K562 (cell line): Measurements from ENCODE around the gene CDT1. TPM values are rescaled to one million over a fixed set of nuclear protein-coding genes. Genes with fewer than 3 reads are reported as not detected.

Experiments used
- ATAC-seq: fragments of 200-7000 bp; cut with Tn5 transposase; 3 replicates; pipeline ENCODE4 v1.9.1; 2020; ENCODE audit warnings: moderate library complexity
- BruUV-seq: library from RNA; stranded (reverse); fragments of 400-500 nt; replicated peaks from 2 replicates; lab custom pipeline; 2021; lab: Mats Ljungman, UMichigan
- CTCF ChIA-PET: fragments of 300-600 bp; formaldehyde crosslinking; extraction: SDS; loops from one replicate; lab custom pipeline; 2021; ENCODE audit warnings: low intra/inter-chr PET ratio; lab: Yijun Ruan, JAX
- POLR2A ChIA-PET: fragments of 300-600, 350-650 bp; sonication (Branson Sonifier 250); formaldehyde crosslinking; extraction: SDS; loops from one replicate; lab custom pipeline; 2021; ENCODE audit warnings: antibody characterized with exemption, inconsistent platforms; lab: Yijun Ruan, JAX
- DNase-seq, 4 experiments: peaks; one replicate each; pipeline versions ENCODE4 v3.0.0 to v3.0.0-alpha.2; 2011 to 2018; ENCODE audit warnings: low spot score in 3 of 4, mixed read lengths in 3 of 4; ENCODE audit errors: extremely low read depth in 1 of 4
- FAIRE-seq: peaks from 2 replicates; lab custom pipeline; 2011; peaks lifted over from hg19 to GRCh38; lab: Jason Lieb, UNC
- H2AFZ ChIP-seq: 2 replicates; pipeline ENCODE4 v1.6.0; 2011; ENCODE audit warnings: low read depth, low read length, control low read depth, inconsistent platforms
- H3K27ac ChIP-seq: fragments of 200-600 bp; 3 replicates; pipeline ENCODE4 v1.8.0; 2011; ENCODE audit warnings: low read depth, mild to moderate bottlenecking, control low read depth, inconsistent platforms, low read length, moderate library complexity, mixed read lengths; ENCODE audit errors: extremely low read depth
- H3K27me3 ChIP-seq, 2 experiments: fragments of 300-600 bp in 1 of 2; 2 replicates in 1 of 2; 3 replicates in 1 of 2; pipeline versions ENCODE4 v1.6.0 to v1.8.0; 2011; ENCODE audit warnings: inconsistent platforms in 2 of 2, low read length in 2 of 2, mild to moderate bottlenecking in 1 of 2, mixed read lengths in 1 of 2, moderate library complexity in 1 of 2; ENCODE audit not compliant: control insufficient read depth in 2 of 2, insufficient read depth in 2 of 2
- H3K36me3 ChIP-seq: fragments of 300-600 bp; 3 replicates; pipeline ENCODE4 v1.8.0; 2011; ENCODE audit warnings: mild to moderate bottlenecking, low read length, inconsistent platforms; ENCODE audit not compliant: control insufficient read depth, insufficient read depth
- H3K4me1 ChIP-seq, 2 experiments: fragments of 200-600 bp in 1 of 2; replicated peaks in 1 of 2; 2 replicates in 1 of 2; 3 replicates in 1 of 2; pipeline versions ENCODE4 v1.5.1 to v1.8.0; 2011; ENCODE audit warnings: inconsistent platforms in 2 of 2, low read length in 2 of 2, mild to moderate bottlenecking in 1 of 2, mixed read lengths in 1 of 2, moderate library complexity in 1 of 2; ENCODE audit not compliant: control insufficient read depth in 2 of 2, insufficient read depth in 2 of 2
- H3K4me2 ChIP-seq: 2 replicates; pipeline ENCODE4 v1.6.1; 2011; ENCODE audit warnings: low read length, control low read depth, inconsistent platforms, mixed read lengths; ENCODE audit not compliant: insufficient read depth
- H3K4me3 ChIP-seq: fragments of 200-600 bp; sonication (generic), shearing (Covaris generic); 2 replicates; pipeline ENCODE4 v1.5.1; 2016; ENCODE audit warnings: control low read depth, inconsistent platforms
- H3K79me2 ChIP-seq: fragments of 200-600 bp; 3 replicates; pipeline ENCODE4 v1.8.0; 2011; ENCODE audit warnings: low read length, inconsistent platforms; ENCODE audit not compliant: control insufficient read depth, insufficient read depth
- H3K9ac ChIP-seq, 2 experiments: 2 replicates each; pipeline versions ENCODE4 v1.6.0 to v1.6.1; 2011; ENCODE audit warnings: low read depth in 2 of 2, low read length in 2 of 2, control low read depth in 1 of 2, inconsistent platforms in 1 of 2, mild to moderate bottlenecking in 1 of 2, mixed read lengths in 1 of 2; ENCODE audit not compliant: insufficient read depth in 1 of 2
- H3K9me1 ChIP-seq: one replicate; pipeline ENCODE4 v1.6.0; 2011; ENCODE audit warnings: inconsistent platforms, mild to moderate bottlenecking, low read length, moderate library complexity; ENCODE audit not compliant: control insufficient read depth, insufficient read depth
- H3K9me3 ChIP-seq: replicated peaks from 2 replicates; pipeline ENCODE4 v1.5.1; 2011; ENCODE audit warnings: low read depth, low read length, inconsistent platforms; ENCODE audit not compliant: control insufficient read depth, insufficient read depth
- H4K20me1 ChIP-seq: replicated peaks from 2 replicates; pipeline ENCODE4 v1.6.1; 2011; ENCODE audit warnings: low read length, inconsistent platforms, mixed read lengths; ENCODE audit not compliant: control insufficient read depth, insufficient read depth
- FOXA3 ChIP-seq, 2 experiments: fragments of 450-650 bp in 1 of 2; sonication (generic) in 1 of 2; formaldehyde crosslinking; IDR thresholded peaks in 1 of 2; conservative IDR thresholded peaks in 1 of 2; 2 replicates each; pipeline versions ENCODE4 v1.4.0 to v1.8.0; 2020 to 2022; ENCODE audit warnings: mild to moderate bottlenecking in 2 of 2, missing genetic modification reagents in 1 of 2
- FOXP1 ChIP-seq: sonication (generic); formaldehyde crosslinking; IDR thresholded peaks from 2 replicates; pipeline ENCODE4 v1.8.0; 2022; ENCODE audit warnings: mild to moderate bottlenecking, missing genetic modification reagents
- HMG20B ChIP-seq: fragments of 250-450 bp; sonication (Bioruptor Pico); IDR thresholded peaks from 2 replicates; pipeline ENCODE4 v1.5.0; 2021; ENCODE audit warnings: mild to moderate bottlenecking
- HNRNPL ChIP-seq: fragments of 200-400 bp; formaldehyde crosslinking; IDR thresholded peaks from 2 replicates; pipeline ENCODE4 v1.6.1; 2017; ENCODE audit warnings: low read depth, mild to moderate bottlenecking, low read length
- JUN ChIP-seq, 2 experiments: sonication (generic) in 1 of 2; formaldehyde crosslinking in 1 of 2; IDR thresholded peaks; 2 replicates each; pipeline versions ENCODE4 v1.6.1 to v1.8.0; 2012 to 2022; ENCODE audit warnings: borderline replicate concordance in 2 of 2, mild to moderate bottlenecking in 2 of 2, improper control_type of control experiment in 1 of 2, low read depth in 1 of 2, low read length in 1 of 2, missing genetic modification reagents in 1 of 2
- POLR2G ChIP-seq: fragments of 200-400 bp; formaldehyde crosslinking; IDR thresholded peaks from 2 replicates; pipeline ENCODE4 v1.6.1; 2017; ENCODE audit warnings: low read depth, mild to moderate bottlenecking, antibody characterized with exemption, low read length, moderate library complexity
- PRPF4 ChIP-seq: fragments of 200-400 bp; formaldehyde crosslinking; IDR thresholded peaks from one replicate; pipeline ENCODE4 v1.6.1; 2017; ENCODE audit warnings: low read length, low read depth, mild to moderate bottlenecking; ENCODE audit not compliant: insufficient read depth, poor library complexity, severe bottlenecking
- RBFOX2 ChIP-seq: fragments of 200-400 bp; formaldehyde crosslinking; IDR thresholded peaks from 2 replicates; pipeline ENCODE4 v1.6.1; 2017; ENCODE audit warnings: low read depth, mild to moderate bottlenecking, low read length, moderate library complexity
- SIRT6 ChIP-seq: IDR thresholded peaks from one replicate; pipeline ENCODE4 v1.6.1; 2012; ENCODE audit warnings: low read depth, mild to moderate bottlenecking, control low read depth, inconsistent platforms, low read length, moderate library complexity
- SNRNP70 ChIP-seq: fragments of 200-400 bp; formaldehyde crosslinking; optimal IDR thresholded peaks from 2 replicates; pipeline ENCODE3; 2017; ENCODE audit warnings: low read depth, low read length
- TEAD1 ChIP-seq, 2 experiments: fragments of 450-650 bp in 1 of 2; sonication (generic) in 1 of 2; formaldehyde crosslinking; IDR thresholded peaks; 2 replicates each; pipeline versions ENCODE4 v1.4.0 to v1.8.0; 2020 to 2022; ENCODE audit warnings: mild to moderate bottlenecking in 2 of 2, missing genetic modification reagents in 1 of 2
- ZNF143 ChIP-seq: sonication (generic); formaldehyde crosslinking; IDR thresholded peaks from 2 replicates; pipeline ENCODE4 v1.9.0; 2022; ENCODE audit warnings: mild to moderate bottlenecking, missing genetic modification reagents
- ZNF644 ChIP-seq: fragments of 200-800 bp; sonication (Bioruptor generic); IDR thresholded peaks from 2 replicates; pipeline ENCODE4 v1.6.1; 2016; ENCODE audit warnings: low read depth, missing genetic modification characterization, missing compliant biosample characterization
- WGBS: fragments of 100-300 bp; shearing (Covaris generic); methylation state at CpG from one replicate; pipeline ENCODE4 v1.1.6; 2016; ENCODE audit warnings: low coverage, mixed read lengths; ENCODE audit not compliant: insufficient coverage; ENCODE audit errors: missing lambda C conversion rate; 5-methylcytosine and 5-hydroxymethylcytosine counted together
- in situ Hi-C: fragments of 300-500 bp; cut with MboI; formaldehyde crosslinking; loops from 4 replicates; pipeline ENCODE4 v1.15.0; 2018; ENCODE audit warnings: inconsistent platforms, mixed read lengths
- intact Hi-C: fragments of 100-400 bp; cut with micrococcal nuclease; formaldehyde crosslinking; loops from 2 replicates; pipeline ENCODE4 v1.14.2; 2022
- polyA plus RNA-seq, 8 experiments: library from polyadenylated mRNA; depleted of rRNA in 4 of 8; stranded (reverse) in 5 of 8; unstranded in 3 of 8; fragments of >200 nt; fragmentation: Nextera tagmentation in 2 of 8; fragmentation: Illumina TruSeq in 1 of 8; extraction: Ambion mirVana in 2 of 8; extraction: Trizol in 1 of 8; gene quantifications; 2 replicates each; pipeline versions ENCODE4 v1.2.1 to v1.2.3, GENCODE V29; 2011 to 2014; ENCODE audit warnings: inconsistent platforms in 1 of 8, missing spikeins in 1 of 8
- total RNA-seq, 7 experiments: library from RNA; depleted of rRNA in 6 of 7; stranded (reverse); fragments of >200 nt in 6 of 7; fragmentation: Illumina TruSeq in 2 of 7; extraction: Trizol in 2 of 7; gene quantifications; 2 replicates each; pipeline versions ENCODE4 v1.2.1 to v1.2.3, GENCODE V29; 2011 to 2021; ENCODE audit warnings: low replicate concordance in 1 of 7
- TF ChIP-seq, protein P1 (sequence below): sonication (generic); formaldehyde crosslinking; IDR thresholded peaks from 2 replicates; pipeline ENCODE4 v1.8.0; 2022; ENCODE audit warnings: mild to moderate bottlenecking, missing genetic modification reagents
- TF ChIP-seq, protein P2 (sequence below): sonication (generic); formaldehyde crosslinking; IDR thresholded peaks from 2 replicates; pipeline ENCODE4 v1.8.0; 2022; ENCODE audit warnings: mild to moderate bottlenecking, missing genetic modification reagents
- TF ChIP-seq, protein P3 (sequence below): sonication (generic); formaldehyde crosslinking; IDR thresholded peaks from 2 replicates; pipeline ENCODE4 v1.9.0; 2022; ENCODE audit warnings: mild to moderate bottlenecking, missing genetic modification reagents
- TF ChIP-seq, protein P4 (sequence below): sonication (generic); formaldehyde crosslinking; IDR thresholded peaks from 2 replicates; pipeline ENCODE4 v1.9.0; 2022; ENCODE audit warnings: mild to moderate bottlenecking, missing genetic modification reagents

The CDT1 gene
- total and polyA plus RNA-seq, 9 of the 15 experiments (the other 6 are each of a cell fraction or from before 2014, with no cell fraction given), result 0.92 to 178 (median 14.2) TPM

DNA sequence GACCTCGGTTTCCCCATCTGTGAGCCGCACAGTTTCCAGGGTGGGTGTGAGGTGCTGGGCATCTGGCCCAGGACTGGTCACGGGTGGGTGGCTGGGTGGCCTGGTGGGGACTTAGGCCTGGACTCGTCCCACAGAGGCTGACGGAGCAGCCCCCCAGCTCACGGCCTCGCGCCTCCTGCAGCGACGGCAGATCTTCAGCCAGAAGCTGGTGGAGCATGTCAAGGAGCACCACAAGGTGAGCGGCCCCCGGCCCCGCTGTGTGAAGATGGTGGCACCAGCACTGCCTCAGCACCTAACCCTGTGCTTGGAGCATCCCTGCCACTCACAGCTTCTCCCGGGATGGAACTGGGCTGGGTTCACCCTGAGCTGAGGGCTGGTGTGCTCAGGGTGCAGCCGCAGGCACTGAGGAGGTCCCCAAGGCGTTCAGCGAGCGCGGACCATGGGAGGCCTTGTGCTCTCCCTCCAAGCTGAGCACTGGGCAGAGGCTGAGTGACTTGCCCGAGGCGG is 2.4 kb downstream of the CDT1 start:
- intact Hi-C loops (loop anchor here (10.0 kb wide), 1 partner anchor 759 kb away; the partner anchor contains the start of gene RPL13), in situ Hi-C loops (no loop called here)
- CTCF ChIA-PET, result no interaction called here
- H3K27ac ChIP-seq, result no peak overlapping the region; the same call in 2 of the 3 replicates
- WGBS, result 98% methylated on average over 15 of the region's 21 CpGs
- H3K79me2 ChIP-seq, result peaks cover 89% of the 10 kb centered on the region
- peaks cover 32% of the 10 kb centered on the region; the same call in 1 of the 2 replicates for H4K20me1 ChIP-seq
- no peak for FAIRE-seq
- peaks cover 70% of the 10 kb centered on the region; the same call in 2 of the 3 replicates for H3K36me3 ChIP-seq
- peak overlapping the region in 1 of 2 experiments; percentile 98; a peak in 2 of 4 replicates for H3K9ac ChIP-seq
- TF ChIP-seq, protein P1, sequence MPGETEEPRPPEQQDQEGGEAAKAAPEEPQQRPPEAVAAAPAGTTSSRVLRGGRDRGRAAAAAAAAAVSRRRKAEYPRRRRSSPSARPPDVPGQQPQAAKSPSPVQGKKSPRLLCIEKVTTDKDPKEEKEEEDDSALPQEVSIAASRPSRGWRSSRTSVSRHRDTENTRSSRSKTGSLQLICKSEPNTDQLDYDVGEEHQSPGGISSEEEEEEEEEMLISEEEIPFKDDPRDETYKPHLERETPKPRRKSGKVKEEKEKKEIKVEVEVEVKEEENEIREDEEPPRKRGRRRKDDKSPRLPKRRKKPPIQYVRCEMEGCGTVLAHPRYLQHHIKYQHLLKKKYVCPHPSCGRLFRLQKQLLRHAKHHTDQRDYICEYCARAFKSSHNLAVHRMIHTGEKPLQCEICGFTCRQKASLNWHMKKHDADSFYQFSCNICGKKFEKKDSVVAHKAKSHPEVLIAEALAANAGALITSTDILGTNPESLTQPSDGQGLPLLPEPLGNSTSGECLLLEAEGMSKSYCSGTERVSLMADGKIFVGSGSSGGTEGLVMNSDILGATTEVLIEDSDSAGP (CRISPR knock-in tag), result no peak
- TF ChIP-seq PRPF4 (peak; percentile 58), SNRNP70 (no peak), TEAD1 (CRISPR knock-in tag; IDR thresholded peaks at IDR 0.05) (0 out of 4 replicates have a peak, but pooled peaks of 1 of the 2 experiments have one; percentile 28), FOXA3 (CRISPR knock-in tag; conservative IDR thresholded peaks at IDR 0.05 in 1 of 2, IDR thresholded peaks at IDR 0.05 in 1 of 2) (peak in 1 of 2 experiments; percentile 55; a peak in 1 of 4 replicates), SIRT6 (peak; percentile 32), HNRNPL (0 out of 2 replicates have a peak, but pooled peaks have one; percentile 18), JUN (IDR thresholded peaks at IDR 0.05; ENCODE audit: borderline replicate concordance, low read depth, low read length) (no peak), JUN (CRISPR knock-in tag; IDR thresholded peaks at IDR 0.05; ENCODE audit: borderline replicate concordance) (0 out of 2 replicates have a peak, but pooled peaks have one; percentile 23), POLR2G (peak; percentile 39), ZNF143 (CRISPR knock-in tag) (peak; percentile 47; the same call in 1 of the 2 replicates), RBFOX2 (peak; percentile 18; the same call in 1 of the 2 replicates), HMG20B (CRISPR knock-in tag) (no peak), ZNF644 (tag) (no peak), FOXP1 (CRISPR knock-in tag) (peak; percentile 54; the same call in 1 of the 2 replicates)
- TF ChIP-seq, protein P2, sequence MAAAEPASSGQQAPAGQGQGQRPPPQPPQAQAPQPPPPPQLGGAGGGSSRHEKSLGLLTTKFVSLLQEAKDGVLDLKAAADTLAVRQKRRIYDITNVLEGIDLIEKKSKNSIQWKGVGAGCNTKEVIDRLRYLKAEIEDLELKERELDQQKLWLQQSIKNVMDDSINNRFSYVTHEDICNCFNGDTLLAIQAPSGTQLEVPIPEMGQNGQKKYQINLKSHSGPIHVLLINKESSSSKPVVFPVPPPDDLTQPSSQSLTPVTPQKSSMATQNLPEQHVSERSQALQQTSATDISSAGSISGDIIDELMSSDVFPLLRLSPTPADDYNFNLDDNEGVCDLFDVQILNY (CRISPR knock-in tag), result no peak
- TF ChIP-seq, protein P3, sequence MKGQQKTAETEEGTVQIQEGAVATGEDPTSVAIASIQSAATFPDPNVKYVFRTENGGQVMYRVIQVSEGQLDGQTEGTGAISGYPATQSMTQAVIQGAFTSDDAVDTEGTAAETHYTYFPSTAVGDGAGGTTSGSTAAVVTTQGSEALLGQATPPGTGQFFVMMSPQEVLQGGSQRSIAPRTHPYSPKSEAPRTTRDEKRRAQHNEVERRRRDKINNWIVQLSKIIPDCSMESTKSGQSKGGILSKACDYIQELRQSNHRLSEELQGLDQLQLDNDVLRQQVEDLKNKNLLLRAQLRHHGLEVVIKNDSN (CRISPR knock-in tag), result peak; percentile 41; the same call in 1 of the 2 replicates
- TF ChIP-seq, protein P4, sequence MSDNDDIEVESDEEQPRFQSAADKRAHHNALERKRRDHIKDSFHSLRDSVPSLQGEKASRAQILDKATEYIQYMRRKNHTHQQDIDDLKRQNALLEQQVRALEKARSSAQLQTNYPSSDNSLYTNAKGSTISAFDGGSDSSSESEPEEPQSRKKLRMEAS (CRISPR knock-in tag), result peak; percentile 53
- ATAC-seq, result no peak
- BruUV-seq, result no TSS peak
- no peaks in the 10 kb centered on the region for H3K9me3 ChIP-seq
- no peak overlapping the region for H2AFZ ChIP-seq
- peak overlapping the region; percentile 89; the same call in 1 of the 2 replicates for H3K4me3 ChIP-seq
- H3K4me1 ChIP-seq, result peaks cover 17 to 86% of the 10 kb centered on the region in 2 experiments; a peak in 4 of 5 replicates
- POLR2A ChIA-PET, result interaction anchor here (0.5 to 1.5 kb wide), 5 partner anchors 12 to 556 kb away, joined by 3 to 4 read pairs (median 3); no protein-coding TSS in a partner anchor
- H3K4me2 ChIP-seq, result no peak overlapping the region
- H3K27me3 ChIP-seq, result no peaks in the 10 kb centered on the region; a peak in 1 of 5 replicates
- no peaks in the 10 kb centered on the region for H3K9me1 ChIP-seq
- no peak for DNase-seq
